Heart left ventricle (tissue), 13 donors: Measurements from ENCODE around the gene SLC14A1.

Source experiments
- POLR2A ChIP-seq, 2 donors: fragments of 450-650 bp; IDR thresholded peaks; one replicate each; pipeline ENCODE4 v1.6.1; 2017; ENCODE audit warnings: antibody characterized with exemption in 2 of 2, mild to moderate bottlenecking in 2 of 2, moderate library complexity in 2 of 2
- TF ChIP-seq, protein P1 (sequence below), 12 donors: fragments of 200-600 bp; sonication (generic) in 4 of 12; IDR thresholded peaks; one replicate each; pipeline versions ENCODE4 v1.5.0 to v1.8.0; 2018 to 2022; ENCODE audit warnings: antibody characterized with exemption in 12 of 12, mild to moderate bottlenecking in 5 of 12
- donor health status: ischemic (EF 13 %, LVEDD 7.1; RV severe dilation, severe dysfunction).
- donor health status: DM: no; HTN: yes; CAD: no.
- donor health status: DM: no; HTN: no; CAD: no.
- donor health status: ischemic (EF 25% LVEDD 6.9; RV normal size, moderate dysfunction).
- donor health status: ischemic (EF 25% LVEDD 5.7; RV mildly dilated, moderate dysfunction).
- donor health status: ischemic (EF 35%, LVEDD 5.7; RV mildly dilated, moderate dysfunction).
- donor health status: nonischemic (EF 11% LVEDD 7.7; RV severe dilation, severe dysfunction).
- donor health status: DM: yes; HTN: yes; CAD: no.
- donor health status: PGD.
- donor health status: ischemic (EF 29% LVEDD 5.4; RV normal size, mild dysfunction).
- donor health status: nonischemic (EF 23%, LVEDD 6.1; RV moderate dilation, normal function).

DNA sequence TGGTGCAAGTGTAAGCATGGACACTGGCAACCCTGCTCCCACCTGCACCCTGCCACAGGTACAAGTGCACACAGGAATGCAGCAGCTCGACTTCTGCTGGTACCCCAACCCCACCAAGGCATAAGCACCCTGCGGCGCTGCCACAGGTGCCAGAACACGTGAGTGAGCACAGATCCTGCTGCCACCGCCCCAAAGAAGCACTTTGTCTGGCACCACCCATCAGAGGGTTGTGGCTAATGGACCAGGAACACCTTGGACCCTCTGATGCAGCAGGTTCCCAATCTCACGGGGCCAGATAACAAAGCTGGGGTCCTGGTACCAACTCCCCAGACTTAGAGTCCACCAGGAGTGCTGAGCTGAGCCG, 32.2 kb upstream of the SLC14A1 start:
- TF ChIP-seq POLR2A (IDR thresholded peaks at IDR 0.05), result no peak
- TF ChIP-seq, protein P1, sequence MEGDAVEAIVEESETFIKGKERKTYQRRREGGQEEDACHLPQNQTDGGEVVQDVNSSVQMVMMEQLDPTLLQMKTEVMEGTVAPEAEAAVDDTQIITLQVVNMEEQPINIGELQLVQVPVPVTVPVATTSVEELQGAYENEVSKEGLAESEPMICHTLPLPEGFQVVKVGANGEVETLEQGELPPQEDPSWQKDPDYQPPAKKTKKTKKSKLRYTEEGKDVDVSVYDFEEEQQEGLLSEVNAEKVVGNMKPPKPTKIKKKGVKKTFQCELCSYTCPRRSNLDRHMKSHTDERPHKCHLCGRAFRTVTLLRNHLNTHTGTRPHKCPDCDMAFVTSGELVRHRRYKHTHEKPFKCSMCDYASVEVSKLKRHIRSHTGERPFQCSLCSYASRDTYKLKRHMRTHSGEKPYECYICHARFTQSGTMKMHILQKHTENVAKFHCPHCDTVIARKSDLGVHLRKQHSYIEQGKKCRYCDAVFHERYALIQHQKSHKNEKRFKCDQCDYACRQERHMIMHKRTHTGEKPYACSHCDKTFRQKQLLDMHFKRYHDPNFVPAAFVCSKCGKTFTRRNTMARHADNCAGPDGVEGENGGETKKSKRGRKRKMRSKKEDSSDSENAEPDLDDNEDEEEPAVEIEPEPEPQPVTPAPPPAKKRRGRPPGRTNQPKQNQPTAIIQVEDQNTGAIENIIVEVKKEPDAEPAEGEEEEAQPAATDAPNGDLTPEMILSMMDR (IDR thresholded peaks at IDR 0.05), result no peak
